Upper lobe of left lung (tissue), 6 donors: ENCODE data around the gene ALPK1. TPM values are rescaled to one million over a fixed set of nuclear protein-coding genes. Genes with fewer than 3 reads are reported as not detected.

ENCODE experiments used
- ATAC-seq, 2 donors: fragments of 200-7000 bp; cut with Tn5 transposase; one replicate each; pipeline ENCODE4 v1.9.1; 2022; ENCODE audit warnings: mild to moderate bottlenecking in 2 of 2, moderate library complexity in 2 of 2; ENCODE audit not compliant: low FRiP score in 2 of 2
- DNase-seq, 2 donors: peaks; one replicate each; pipeline ENCODE4 v3.0.0-alpha.2; 2019 to 2020
- H3K27ac ChIP-seq, 4 donors: fragments of 200-600 bp; sonication (generic); one replicate each; pipeline ENCODE4 v1.5.1; 2016 to 2019
- H3K27me3 ChIP-seq, 4 donors: fragments of 200-600 bp; sonication (generic); one replicate each; pipeline ENCODE4 v1.5.1; 2017 to 2019
- H3K36me3 ChIP-seq, 4 donors: fragments of 200-600 bp; sonication (generic); one replicate each; pipeline ENCODE4 v1.5.1; 2016 to 2019
- H3K4me1 ChIP-seq, 4 donors: fragments of 200-600 bp; sonication (generic); one replicate each; pipeline ENCODE4 v1.5.1; 2018 to 2019
- H3K4me3 ChIP-seq, 4 donors: fragments of 200-600 bp; sonication (generic); one replicate each; pipeline ENCODE4 v1.5.1; 2017 to 2019; ENCODE audit warnings: mild to moderate bottlenecking in 2 of 4, moderate library complexity in 1 of 4
- H3K9me3 ChIP-seq, 4 donors: fragments of 200-600 bp; sonication (generic); one replicate each; pipeline ENCODE4 v1.5.1; 2018 to 2019
- EP300 ChIP-seq, 4 donors: sonication (generic); formaldehyde crosslinking; IDR thresholded peaks; one replicate each; pipeline ENCODE4 v1.5.1; 2017; ENCODE audit warnings: antibody characterized with exemption in 4 of 4, control low read depth in 2 of 4
- POLR2A ChIP-seq, 4 donors: fragments of 450-650 bp; IDR thresholded peaks; one replicate each; pipeline ENCODE4 v1.5.1; 2016 to 2017; ENCODE audit warnings: antibody characterized with exemption in 4 of 4, mild to moderate bottlenecking in 2 of 4
- POLR2AphosphoS5 ChIP-seq, 2 donors: sonication (generic); formaldehyde crosslinking; IDR thresholded peaks; one replicate each; pipeline ENCODE4 v1.5.1; 2017; ENCODE audit warnings: antibody characterized with exemption in 2 of 2
- WGBS, 2 donors: methylation state at CpG; one replicate each; pipeline ENCODE4 v1.1.5; 2017 to 2018; 5-methylcytosine and 5-hydroxymethylcytosine counted together
- total RNA-seq, 6 donors: library from RNA; depleted of rRNA in 4 of 6; stranded (reverse); fragments of >200 nt in 4 of 6; gene quantifications; one replicate each; pipeline versions ENCODE4 v1.1.0 to v1.2.1, GENCODE V29; 2016 to 2021
- TF ChIP-seq, protein P1 (sequence below), 6 experiments: fragments of 450-650 bp in 4 of 6; fragments of 200-600 bp in 2 of 6; sonication (generic) in 2 of 6; IDR thresholded peaks; one replicate each; pipeline ENCODE4 v1.5.1; 2016 to 2019; ENCODE audit warnings: antibody characterized with exemption in 6 of 6
- donor health status: DM: no; HTN: no; CAD: no; lungs with moderate emphysema.
- donor health status: DM: no; HTN: yes; CAD: no; lungs with severe emphysema.

The ALPK1 gene
- total RNA-seq, 6 donors from 2014 or later: 22.7 to 68.0 (median 35.6) TPM

- WGBS, 2 donors: 68 to 70% methylated on average over 4 of the region's 4 CpGs
- TF ChIP-seq POLR2AphosphoS5 (IDR thresholded peaks at IDR 0.05): no peak
- TF ChIP-seq POLR2A (IDR thresholded peaks at IDR 0.05): no peak
- TF ChIP-seq EP300 (IDR thresholded peaks at IDR 0.05): no peak
- TF ChIP-seq, protein P1, sequence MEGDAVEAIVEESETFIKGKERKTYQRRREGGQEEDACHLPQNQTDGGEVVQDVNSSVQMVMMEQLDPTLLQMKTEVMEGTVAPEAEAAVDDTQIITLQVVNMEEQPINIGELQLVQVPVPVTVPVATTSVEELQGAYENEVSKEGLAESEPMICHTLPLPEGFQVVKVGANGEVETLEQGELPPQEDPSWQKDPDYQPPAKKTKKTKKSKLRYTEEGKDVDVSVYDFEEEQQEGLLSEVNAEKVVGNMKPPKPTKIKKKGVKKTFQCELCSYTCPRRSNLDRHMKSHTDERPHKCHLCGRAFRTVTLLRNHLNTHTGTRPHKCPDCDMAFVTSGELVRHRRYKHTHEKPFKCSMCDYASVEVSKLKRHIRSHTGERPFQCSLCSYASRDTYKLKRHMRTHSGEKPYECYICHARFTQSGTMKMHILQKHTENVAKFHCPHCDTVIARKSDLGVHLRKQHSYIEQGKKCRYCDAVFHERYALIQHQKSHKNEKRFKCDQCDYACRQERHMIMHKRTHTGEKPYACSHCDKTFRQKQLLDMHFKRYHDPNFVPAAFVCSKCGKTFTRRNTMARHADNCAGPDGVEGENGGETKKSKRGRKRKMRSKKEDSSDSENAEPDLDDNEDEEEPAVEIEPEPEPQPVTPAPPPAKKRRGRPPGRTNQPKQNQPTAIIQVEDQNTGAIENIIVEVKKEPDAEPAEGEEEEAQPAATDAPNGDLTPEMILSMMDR (IDR thresholded peaks at IDR 0.05): no peak
- no peaks in the 10 kb centered on the region for H3K9me3 ChIP-seq
- H3K27me3 ChIP-seq: no peaks in the 10 kb centered on the region
- H3K4me3 ChIP-seq: peak overlapping the region in 1 of 4 donors; percentile 92
- peaks cover 16 to 45% (median 24%) of the 10 kb centered on the region in 4 donors for H3K4me1 ChIP-seq
- H3K36me3 ChIP-seq: peaks cover 0 to under 1% (median 0%) of the 10 kb centered on the region in 4 donors
- no peak for DNase-seq
- no peak for ATAC-seq
- H3K27ac ChIP-seq: no peak overlapping the region
Observed at GRCh38 chr4:112282860-112283667, 14.1 kb upstream of the ALPK1 start.

DNA sequence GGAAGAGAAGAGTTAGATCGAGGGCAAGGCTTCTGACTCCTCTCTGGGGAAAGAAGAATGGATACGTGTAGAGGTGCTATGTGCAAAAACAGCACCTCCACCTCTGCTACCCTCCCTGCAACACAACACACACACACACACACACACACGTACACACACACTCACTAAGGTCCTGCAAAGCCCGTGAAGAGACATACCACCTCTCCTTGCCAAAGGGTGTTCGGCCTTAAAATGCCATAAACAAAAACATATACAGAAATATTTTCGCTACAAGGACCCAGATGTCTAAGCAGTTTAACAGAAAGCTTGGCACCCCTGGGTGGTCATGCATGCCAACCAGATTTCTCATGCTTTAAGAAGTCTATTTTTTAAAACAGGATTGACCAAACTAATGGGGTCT, 13.0 kb upstream of the ALPK1 start:
- DNase-seq (no peak), ATAC-seq (no peak)
- 22 to 26% methylated on average over 6 of the region's 6 CpGs for WGBS, 2 donors
- Histone ChIP-seq H3K4me1 (peaks cover 16 to 42% (median 24%) of the 10 kb centered on the region in 4 donors), H3K27me3 (no peaks in the 10 kb centered on the region), H3K36me3 (no peaks in the 10 kb centered on the region), H3K4me3 (peak overlapping the region in 3 of 4 donors; percentile 71 to 92 (median 78)), H3K27ac (peak overlapping the region; percentile 80 to 93 (median 85)), H3K9me3 (no peaks in the 10 kb centered on the region)
- TF ChIP-seq EP300 (IDR thresholded peaks at IDR 0.05) (no peak), POLR2AphosphoS5 (IDR thresholded peaks at IDR 0.05) (no peak), POLR2A (IDR thresholded peaks at IDR 0.05) (no peak)
- TF ChIP-seq, protein P1 (IDR thresholded peaks at IDR 0.05): no peak

GRCh38 chr4:112284662-112285411, 12.3 kb upstream of the ALPK1 start:
- H3K4me3 ChIP-seq: peak overlapping the region; percentile 22 to 92 (median 74)
- H3K36me3 ChIP-seq: no peaks in the 10 kb centered on the region
- H3K27me3 ChIP-seq: no peaks in the 10 kb centered on the region
- peak in 1 of 2 donors; percentile 18 for TF ChIP-seq POLR2AphosphoS5 (IDR thresholded peaks at IDR 0.05)
- TF ChIP-seq, protein P1 (IDR thresholded peaks at IDR 0.05): no peak
- H3K4me1 ChIP-seq: peaks cover 16 to 41% (median 24%) of the 10 kb centered on the region in 4 donors
- H3K9me3 ChIP-seq: no peaks in the 10 kb centered on the region
- WGBS, 2 donors: 1% methylated on average over 15 of the region's 15 CpGs
- DNase-seq: peak in 1 of 2 donors; percentile 54
- peak overlapping the region; percentile 80 to 93 (median 85) for H3K27ac ChIP-seq
- peak in 1 of 2 donors; percentile 57 for ATAC-seq

- H3K27ac ChIP-seq: peak overlapping the region in 2 of 4 donors; percentile 45 to 89
- ATAC-seq: no peak
Observed at GRCh38 chr4:112287258-112287989, 9.7 kb upstream of the ALPK1 start.

More at GRCh38 chr4:112287258-112287989, 9.7 kb upstream of the ALPK1 start:
- H3K27me3 ChIP-seq: no peaks in the 10 kb centered on the region
- DNase-seq: no peak
- H3K4me3 ChIP-seq: no peak overlapping the region
- H3K9me3 ChIP-seq: no peaks in the 10 kb centered on the region
- TF ChIP-seq POLR2AphosphoS5 (IDR thresholded peaks at IDR 0.05) (no peak), EP300 (IDR thresholded peaks at IDR 0.05) (no peak)
- TF ChIP-seq, protein P1 (IDR thresholded peaks at IDR 0.05): no peak
- WGBS, 2 donors: 86 to 90% methylated on average over 8 of the region's 8 CpGs
- peaks cover 16 to 38% (median 23%) of the 10 kb centered on the region in 4 donors for H3K4me1 ChIP-seq
- H3K36me3 ChIP-seq: no peaks in the 10 kb centered on the region
